GM19025 (cell line): Measurements from ENCODE around the gene PTDSS2.
"Not testable (repeated sequence)": the region's sequence is repeated elsewhere in the genome, so short reads cannot be mapped to it uniquely, and the experiment has no call there.

Source experiments
- ATAC-seq: cut with Tn5 transposase; IDR thresholded peaks from one replicate; pipeline ENCODE4 v1.9.1; 2021; ENCODE audit warnings: mild to moderate bottlenecking, low read depth, moderate library complexity; ENCODE audit not compliant: unreplicated experiment

Gene PTDSS2

DNA sequence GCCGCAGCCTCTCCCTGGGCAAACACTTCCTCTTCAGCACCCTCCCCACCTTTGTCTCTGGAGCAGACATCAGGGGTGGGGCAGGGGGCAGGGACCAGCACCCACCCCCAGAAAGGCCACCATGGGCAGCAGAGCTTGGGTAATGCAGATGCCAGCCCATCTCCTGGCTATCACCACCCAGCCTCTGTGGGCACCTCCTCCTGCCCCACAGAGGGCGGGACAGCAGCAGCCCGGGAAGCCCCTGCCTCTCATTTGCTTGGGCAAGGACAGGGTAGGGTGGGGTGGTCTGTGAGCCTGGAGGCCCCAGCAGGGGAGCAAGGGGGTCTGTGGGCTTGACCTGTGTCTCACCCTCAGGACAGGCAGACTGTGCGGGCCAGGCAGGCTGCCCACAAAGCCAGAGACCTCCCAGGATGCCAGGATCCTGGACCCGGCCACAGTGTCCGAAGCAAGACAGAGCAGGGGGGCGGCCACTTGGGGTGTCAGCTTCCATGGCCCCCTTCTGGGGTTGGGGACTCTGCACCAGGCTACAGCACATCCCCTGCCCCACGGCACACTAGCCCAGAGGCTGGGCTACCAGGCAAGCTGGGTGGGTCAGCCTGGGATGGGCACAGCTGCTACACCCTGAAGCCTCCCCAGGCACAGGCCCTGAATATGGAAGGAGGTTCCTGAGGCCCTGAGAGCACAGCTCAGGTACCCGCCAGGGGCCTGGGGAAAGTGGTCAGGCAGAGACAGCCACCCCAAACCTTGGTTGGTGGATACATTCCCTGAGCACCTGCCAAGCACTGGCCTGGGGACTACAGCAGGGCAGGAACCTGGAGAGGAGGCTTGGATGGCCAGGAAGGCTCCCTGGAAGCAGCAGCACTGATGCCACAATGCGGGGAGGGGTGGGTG is 52.5 kb downstream of the PTDSS2 start:
- ATAC-seq, result no peak

DNA sequence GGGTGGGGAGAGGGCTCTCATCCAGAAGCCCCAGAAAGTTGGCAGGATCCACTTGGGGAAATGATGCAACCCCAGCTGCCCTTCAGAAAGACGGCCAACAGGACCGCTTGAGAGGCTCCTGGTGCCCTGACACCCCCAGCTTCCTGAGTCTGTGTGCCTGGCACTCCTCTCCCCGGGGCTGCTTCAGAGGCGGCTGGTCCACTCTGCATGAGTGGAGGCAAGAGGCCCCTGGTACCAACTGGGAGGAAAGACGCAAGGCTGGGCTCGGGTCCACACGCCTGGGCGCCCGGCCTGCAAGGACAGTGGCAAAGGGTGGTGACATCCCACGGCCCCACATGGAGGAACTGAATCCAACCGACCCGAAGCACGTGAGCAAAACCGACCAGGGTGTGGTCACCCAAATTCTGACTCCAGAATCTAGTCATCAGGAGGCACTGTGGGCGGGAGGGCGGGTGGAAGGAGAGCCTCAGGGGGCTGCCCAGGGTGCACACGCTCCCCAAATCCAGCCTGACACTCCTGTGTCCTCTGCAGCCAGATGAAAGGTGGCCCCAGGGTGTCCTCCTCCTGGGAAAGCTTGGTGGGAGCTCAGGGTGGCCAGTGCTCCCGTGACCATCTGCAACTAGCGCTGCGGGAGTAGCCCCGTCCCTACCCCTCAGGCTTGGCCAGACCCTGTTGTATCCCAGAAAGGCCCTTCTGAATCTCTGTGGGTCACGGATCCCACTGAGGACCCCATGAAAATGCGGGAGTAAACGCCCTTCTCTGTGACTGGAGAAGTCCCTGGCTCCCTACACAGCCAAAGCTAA is 53.3 kb downstream of the PTDSS2 start:
- ATAC-seq, result no peak

DNA sequence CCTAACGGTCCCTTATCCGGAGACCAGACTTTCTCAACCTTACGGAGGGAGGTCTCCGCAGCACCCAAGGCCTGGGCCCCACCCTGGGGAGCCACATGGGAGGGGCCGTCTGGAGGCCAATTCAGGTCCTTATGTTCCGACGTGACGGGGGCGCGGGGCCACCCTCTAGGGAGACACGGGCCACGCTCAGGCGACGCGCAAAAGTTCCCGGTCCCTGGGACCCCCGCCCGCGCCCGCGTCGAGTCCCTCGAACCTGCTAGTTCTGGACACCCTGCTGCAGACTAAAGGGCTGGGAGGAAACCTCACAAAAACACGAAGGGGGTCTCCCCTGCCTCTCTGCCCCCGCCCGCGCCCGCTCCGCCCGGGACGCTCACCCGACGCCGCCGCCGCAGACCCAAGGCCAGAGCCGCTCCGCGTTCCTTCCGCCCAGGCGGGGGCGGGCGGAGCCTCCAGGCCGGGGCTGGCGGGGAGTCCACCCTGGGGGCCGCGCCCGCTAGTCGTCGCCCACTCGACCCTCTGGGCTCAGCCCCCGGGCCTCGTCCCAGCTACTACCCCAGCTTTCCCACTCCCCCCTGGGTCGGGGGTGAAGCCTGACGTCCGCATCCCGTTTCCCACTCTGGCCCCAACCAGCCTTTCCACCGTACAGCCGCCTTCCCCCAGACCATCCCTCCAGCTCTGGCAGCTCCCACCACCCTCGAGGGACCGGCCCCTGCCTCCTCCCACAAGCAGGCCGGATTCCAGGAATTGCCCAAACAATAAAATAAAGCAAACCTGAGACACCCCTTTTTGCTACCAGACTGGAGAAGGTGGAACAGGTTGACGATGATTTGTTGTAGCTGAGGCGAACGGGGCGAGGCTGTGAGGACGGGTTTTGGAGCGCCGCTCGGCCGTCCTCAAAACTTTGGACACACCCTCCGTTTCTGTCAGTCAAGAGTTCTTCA is 54.2 kb downstream of the PTDSS2 start:
- ATAC-seq, result no peak

DNA sequence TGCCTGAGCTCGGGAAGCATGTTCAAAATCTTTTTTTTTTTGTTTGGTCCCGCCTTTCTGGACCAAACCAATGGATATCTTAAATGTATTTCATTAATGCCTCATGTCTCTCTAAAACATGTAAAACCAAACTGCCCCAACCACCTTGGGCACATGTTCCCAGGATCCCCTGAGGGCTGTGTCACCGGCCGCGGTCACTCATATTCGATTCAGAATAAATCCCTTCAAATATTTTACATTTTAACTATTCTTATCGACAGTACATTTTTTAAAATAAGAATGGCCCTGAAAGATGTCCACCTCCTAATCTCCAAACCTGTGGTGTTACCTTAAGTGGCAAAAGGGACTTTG is 54.9 kb downstream of the PTDSS2 start:
- ATAC-seq, result no peak

DNA sequence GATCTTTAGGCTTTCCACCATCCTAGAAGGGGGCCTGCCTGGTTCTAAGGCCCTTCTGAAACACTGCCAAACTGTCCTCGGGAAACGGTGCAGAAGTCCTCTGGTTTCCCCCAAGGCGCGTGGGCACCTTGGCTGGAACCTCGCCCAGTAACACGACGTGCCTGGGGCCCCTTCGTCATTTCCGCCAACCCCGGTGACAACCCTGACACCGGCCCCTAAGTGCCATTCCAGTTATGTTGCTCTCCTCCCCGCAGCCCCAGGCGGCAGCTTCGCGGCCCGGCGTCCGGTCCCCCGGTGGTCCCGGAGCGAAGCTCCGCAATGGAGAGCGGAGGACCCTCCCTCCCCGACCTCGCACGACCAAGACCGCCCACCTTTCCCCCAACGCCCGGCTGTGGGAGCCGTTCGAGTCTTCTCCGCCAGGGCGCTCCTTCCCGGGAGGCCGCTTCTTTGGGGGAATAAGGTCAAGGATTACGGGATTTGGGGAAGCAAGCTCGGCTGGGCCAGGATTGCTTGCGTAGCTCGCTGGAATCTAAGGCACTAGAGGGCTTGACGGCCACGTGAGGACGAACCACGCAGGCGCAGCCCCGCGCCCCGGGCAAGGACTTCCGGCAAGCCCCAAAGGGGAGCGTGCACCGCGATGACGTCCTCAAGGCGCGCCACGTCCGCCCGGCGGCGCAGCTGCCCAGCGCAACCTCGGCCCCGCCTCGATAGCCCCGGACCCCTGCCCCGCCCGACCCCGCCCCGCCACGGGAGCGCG is 56.3 kb downstream of the PTDSS2 start:
- ATAC-seq, result peak; percentile 56

DNA sequence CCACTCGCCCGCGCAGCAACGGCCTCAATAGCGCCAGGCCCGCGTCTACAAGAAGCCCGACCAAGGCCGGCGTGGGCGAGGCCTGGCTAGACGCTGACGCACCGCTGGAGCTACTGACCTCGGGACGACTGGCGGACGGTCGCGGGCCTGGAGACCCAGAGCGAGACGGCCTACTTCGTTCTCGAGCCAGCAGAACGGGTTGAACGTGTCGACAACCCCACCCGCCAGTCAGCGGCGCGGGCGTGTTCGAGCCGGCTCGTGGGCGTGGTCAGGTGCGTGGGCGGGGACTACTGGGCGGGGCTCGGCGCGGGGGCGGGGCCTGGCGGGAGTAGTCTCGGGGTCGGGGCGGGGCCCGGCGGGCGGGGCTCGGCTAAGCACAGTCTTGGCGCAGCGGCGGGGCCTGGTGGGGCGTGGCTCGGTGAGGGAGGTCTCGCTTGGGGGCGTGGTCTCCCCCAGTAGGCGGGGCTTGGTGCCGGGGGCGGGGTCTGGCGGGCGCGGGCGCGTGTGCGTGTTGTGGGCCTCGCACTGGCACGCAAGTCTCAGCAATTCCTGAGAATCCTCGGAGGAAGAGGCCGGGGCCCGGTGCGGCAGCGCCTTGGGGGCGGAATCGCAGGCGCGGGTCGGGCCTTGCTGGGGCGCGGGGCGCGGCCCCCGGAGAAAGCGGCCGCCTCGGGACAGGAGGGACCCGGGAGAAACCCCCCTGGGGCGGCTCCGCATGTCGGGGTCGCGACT is 57.1 kb downstream of the PTDSS2 start, which contains the start of gene RNH1:
Gene RNH1, minus strand, starts transcription at position 248 of the 732 bp plus-strand sequence. CDS start 5,080 bp downstream, outside the sequence.
- ATAC-seq, result peak; percentile 43

DNA sequence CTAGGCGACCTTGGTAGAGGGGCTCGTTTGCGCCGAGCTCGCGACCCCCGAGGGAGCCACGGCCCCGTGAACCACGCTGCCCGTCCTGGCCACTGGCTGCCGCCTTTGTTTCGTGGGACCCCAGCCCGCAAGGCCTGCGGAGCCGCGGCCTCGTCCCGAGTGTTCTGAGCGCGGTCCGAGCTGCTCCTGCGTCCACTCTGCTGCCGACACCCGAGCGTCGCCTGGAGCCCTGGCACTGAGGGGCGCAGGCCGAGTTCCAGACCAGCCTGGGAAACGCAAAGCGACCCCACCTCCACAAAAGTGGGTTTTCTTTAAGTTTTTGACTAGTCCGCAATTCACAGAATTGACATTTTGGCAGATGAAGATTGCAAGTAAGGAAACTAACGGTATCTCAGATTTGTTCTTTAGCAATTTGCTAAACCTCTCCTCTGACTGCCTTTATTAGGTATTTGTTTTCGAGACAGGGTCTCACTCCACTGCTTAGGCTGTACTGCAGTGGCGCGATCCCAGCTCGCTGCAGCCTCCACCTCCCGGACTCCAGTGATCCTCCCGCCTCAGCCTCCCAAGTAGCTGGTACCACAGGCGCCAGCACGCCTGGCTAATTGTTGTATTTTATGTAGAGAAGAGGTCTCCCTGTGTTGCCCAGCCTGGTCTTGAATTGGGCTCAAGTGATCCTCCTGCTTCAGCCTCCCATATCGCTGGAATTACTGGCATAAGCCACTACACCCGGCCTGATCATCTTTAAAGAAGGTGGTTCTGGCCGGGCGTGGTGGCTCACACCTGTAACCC is 57.8 kb downstream of the PTDSS2 start:
- ATAC-seq, result peak; percentile 1

DNA sequence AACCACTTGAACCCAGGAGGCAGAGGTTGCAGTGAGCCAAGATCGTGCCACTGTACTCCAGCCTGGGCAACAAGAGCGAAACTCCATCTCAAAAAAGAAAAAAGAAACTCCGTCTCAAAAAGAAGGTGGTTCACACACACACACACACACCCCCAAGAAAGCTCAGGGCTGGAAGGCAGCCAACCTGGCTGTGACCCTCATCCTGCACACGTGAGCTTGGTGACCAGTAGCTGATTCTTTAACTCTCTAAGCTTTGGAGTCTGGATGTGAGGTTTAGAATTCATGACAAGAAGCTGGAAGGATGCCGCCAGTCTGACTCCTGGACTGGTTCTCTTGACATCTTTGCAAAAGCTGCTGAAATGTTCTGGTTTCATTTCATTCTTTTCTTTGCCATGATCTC is 58.9 kb downstream of the PTDSS2 start:
- ATAC-seq, result no peak

DNA sequence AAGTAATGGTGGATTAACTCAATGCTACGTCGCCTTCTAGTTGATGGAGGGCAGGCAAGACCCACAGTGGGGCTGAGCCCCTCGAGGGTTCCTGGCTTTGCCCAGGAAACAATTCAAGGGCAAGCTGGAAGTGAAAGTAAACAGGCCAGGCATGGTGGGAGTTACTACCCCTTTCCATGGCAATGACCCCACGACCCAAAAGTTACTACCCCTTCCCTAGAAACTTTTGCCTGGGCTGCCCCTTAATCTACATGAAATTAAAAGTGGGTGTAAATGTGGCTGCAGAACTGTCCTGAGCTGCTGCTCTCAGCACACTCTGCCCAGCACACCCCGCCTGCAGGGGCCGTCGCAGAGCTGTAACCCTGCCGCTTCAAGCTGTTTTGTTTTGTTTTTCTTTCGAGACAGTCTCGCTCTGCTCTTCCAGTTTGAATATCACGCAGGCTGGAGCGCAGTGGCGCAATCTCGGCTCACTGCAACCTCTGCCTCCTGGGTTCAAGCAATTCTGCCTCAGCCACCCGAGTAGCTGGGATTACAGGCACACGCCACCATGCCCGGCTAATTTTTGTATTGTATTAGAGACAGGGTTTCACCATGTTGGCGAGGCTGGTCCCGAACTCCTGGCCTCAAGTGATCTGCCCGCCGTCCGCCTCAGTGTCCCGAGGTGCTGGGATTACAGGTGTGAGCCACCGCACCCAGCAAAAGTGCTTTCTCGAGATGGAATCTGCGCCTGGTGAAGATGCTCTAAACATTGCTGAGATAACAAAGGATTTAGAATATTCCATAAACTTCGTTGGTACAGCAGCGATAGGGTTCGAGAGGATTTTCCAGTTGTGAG is 62.9 kb downstream of the PTDSS2 start:
- ATAC-seq, result no peak

DNA sequence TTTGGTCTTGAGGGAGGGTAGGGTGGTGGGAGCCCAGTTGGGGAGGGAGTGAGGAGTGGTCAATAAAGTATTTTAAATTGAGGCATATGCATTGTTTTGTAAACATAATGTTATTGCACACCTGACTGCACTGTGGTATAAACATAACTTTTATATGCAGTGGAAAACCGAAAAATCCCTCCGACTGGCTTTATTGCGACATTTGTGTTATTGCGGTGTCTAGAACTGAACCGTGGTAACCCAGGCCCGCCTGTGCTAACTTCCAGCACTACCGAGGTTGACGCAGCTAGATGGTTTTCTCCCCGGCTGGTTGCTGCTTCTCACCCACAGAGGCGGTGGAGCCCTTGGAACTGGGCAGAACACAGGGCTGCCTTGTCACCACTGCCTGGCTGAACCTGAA is 64.5 kb downstream of the PTDSS2 start:
- no peak for ATAC-seq

DNA sequence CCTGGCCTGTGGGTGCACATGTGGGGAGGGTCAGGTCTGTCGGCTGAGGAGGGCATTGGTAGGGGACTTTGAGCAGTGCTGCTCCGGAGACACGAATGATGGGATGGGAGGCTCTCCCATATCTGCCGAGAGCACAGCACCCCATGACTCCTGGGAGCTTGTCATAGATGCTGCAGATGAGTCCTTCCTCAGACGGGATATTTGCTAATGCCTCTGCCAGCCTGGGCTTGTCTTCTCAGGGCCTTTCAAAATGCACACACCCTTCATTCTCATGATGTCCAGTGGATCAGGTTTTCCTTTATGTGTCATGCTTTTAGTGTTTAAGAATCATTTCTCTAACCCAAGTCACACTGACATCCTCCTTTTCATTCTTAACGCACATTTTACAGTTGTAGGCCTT is 65.1 kb downstream of the PTDSS2 start:
- ATAC-seq, result no peak

DNA sequence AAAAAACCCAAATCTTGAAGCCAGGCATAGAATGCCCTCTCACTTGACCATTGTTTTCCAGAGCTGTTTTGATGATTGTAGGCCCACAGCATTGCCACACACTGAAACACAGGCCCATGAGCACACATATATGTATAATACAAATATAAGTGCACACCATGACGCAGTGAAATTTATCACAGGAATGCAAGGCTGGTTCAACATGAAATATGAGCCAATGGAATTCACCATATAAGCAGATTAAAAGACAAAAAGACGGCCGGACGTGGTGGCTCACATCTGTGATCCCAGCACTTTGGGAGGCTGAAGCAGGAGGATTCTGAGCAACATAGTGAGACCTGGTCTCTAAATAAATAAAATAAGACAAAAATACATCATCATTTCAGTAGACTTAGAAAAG is 66.3 kb downstream of the PTDSS2 start:
- ATAC-seq, result no peak

DNA sequence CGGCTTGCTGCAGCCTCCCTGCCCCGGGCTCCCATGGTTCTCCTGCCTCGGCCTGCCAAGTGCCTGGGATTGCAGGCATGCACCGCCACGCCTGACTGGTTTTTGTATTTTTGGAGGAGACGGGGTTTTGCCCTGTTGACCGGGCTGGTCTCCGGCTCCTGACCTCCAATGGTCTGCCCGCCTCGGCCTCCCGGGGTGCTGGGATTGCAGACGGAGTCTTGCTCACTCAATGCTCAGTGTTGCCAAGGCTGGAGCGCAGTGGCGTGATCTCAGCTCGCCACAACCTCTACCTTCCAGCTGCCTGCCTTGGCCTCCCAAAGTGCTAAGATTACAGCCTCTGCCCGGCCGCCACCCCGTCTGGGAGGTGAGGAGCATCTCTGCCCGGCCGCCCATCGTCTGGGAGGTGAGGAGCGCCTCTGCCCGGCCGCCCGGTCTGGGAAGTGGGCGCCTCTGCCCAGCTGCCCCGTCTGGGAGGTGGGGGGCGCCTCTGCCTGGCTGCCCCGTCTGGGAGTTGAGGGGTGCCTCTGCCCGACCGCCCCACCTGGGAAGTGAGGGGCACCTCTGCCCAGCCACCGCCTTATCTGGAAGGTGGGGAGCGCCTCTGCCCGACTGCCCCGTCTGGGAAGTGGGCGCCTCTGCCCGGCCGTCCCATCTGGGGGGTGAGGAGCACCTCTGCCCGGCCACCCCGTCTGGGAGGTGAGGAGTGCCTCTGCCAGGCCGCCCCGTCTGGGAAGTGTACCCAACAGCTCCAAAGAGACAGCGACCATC is 67.0 kb downstream of the PTDSS2 start:
- not testable (repeated sequence) for ATAC-seq

DNA sequence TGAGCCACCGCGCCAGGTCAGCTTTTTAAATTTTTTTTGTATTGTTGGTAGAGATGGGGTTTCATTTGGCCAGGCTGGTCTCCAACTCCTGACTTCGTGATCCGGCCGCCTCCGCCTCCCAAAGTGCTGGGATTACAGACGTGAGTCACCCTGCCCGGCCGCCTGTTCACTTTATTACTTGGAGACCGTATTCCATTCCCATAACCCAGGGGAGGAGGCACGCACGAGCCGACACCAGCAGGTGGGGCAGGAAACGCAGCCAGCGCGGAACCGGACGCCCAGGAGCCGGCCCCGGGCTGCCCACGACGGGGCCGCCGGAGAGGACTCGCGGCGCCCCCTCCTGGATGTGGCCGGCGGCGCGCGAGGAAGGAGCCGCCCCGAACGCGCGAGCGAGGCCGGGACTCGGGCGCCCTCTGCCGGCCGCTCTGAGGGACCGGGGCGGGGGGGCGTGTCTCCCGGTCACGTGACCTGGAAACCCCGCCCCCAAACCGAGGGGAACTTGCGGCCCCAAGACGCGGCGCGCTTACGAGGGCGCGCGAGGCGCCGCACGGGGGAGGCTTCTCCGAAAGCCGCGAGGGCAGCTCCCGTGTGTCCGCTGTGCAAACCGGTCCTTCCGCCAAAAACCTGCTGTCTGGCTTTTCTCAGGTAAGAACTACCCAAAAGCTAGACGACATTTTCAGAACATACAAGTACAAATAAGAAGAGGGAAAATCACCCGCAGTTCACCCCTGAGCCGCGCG is 68.6 kb downstream of the PTDSS2 start:
- peak; percentile 53 for ATAC-seq

DNA sequence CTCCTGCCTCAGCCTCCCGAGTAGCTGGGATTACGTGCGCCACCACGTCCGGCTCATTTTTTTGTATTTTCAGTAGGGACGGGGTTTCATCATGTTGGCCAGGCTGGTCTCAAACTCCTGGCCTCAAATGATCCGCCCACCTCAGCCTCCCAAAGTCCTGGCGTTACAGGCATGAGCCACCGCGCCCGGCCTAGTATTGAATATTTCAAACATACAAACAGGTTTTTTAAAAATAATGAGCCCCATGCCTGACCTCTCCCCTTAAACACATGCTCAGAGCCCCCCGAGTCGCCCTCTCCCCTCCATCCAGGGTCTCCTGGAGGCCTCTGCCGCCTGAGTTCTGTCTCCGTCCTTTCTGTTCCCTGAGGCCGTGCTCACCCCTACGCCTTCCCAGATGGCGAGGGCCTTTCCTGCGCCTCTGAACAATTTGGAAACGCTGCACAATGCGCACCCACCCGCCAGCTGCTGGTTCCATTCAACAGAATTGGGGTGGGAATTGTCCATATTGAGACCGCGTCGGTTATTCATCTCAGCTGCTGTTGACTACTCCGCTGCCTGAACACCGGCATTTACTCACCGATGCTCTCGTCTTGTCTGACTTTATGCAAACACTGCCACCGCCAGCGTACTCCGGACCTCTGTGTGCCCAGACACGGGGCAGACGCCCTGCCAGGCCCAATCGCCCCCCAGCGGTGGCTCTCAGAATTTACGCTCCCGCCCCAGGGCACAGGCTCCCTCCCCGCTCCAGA is 70.5 kb downstream of the PTDSS2 start:
- ATAC-seq, result no peak
